GM13976 (cell line): ENCODE measurements around the gene ARF1.

Experiments used
- DNase-seq: peaks from one replicate; pipeline ENCODE4 v3.0.0; 2012; ENCODE audit warnings: low spot score
- CTCF ChIP-seq: IDR thresholded peaks from 2 replicates; pipeline ENCODE4 v1.5.1; 2012; ENCODE audit warnings: borderline replicate concordance, mild to moderate bottlenecking; ENCODE audit not compliant: insufficient read depth; ENCODE audit errors: extremely low read depth, missing control alignments, control extremely low read depth
- in situ Hi-C: fragments of 300-500 bp; cut with MboI; formaldehyde crosslinking; loops from one replicate; pipeline ENCODE4 v1.12.0; 2022; ENCODE audit warnings: low sequenced_read_pairs, mixed read lengths, inconsistent platforms; ENCODE audit not compliant: unreplicated experiment

The ARF1 gene

GRCh38 chr1:228038387-228039005 lies 44.0 kb upstream of the ARF1 start:
- in situ Hi-C loops, result no loop called here
- DNase-seq, result no peak
- no peak for TF ChIP-seq CTCF

- no peak for DNase-seq
- in situ Hi-C loops, result no loop called here
- no peak for TF ChIP-seq CTCF
Measured at GRCh38 chr1:228039006-228039903, 43.3 kb upstream of the ARF1 start.

GRCh38 chr1:228039986-228040385 lies 42.5 kb upstream of the ARF1 start:
- TF ChIP-seq CTCF, result no peak
- DNase-seq, result no peak
- in situ Hi-C loops, result no loop called here

GRCh38 chr1:228041316-228041715 lies 41.2 kb upstream of the ARF1 start:
- no peak for TF ChIP-seq CTCF
- DNase-seq, result no peak
- in situ Hi-C loops, result no loop called here

GRCh38 chr1:228042508-228042907 lies 40.0 kb upstream of the ARF1 start:
- no peak for DNase-seq
- TF ChIP-seq CTCF, result no peak
- in situ Hi-C loops, result no loop called here

DNA sequence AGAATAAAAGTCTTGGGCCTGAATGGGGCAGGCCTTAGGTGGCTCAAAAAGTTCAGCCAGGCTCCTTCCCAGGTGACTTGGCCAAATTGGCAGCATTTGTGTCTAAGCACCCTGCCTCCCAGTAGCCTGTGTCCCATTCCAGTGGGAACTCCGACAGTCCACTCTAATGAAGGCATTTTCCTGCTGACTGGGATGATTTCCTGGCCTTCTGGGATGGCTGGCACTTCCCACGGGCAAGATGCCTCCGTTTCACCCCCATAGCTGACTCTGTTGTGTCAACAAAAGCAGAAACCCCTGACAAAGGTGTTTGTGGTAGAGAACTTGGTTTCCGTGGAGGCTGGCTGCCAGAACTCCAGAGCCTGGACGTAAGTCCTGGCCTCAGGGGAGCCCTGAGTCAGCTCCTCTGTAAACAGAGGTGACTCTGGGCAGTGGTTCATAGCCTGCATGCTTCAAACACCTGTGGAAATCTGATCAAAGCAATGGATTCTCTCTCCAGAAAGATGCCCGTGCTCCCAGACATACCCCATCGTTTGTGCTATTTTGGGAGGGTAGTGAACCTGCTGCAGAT lies 39.1 kb upstream of the ARF1 start:
- TF ChIP-seq CTCF, result no peak
- DNase-seq, result no peak

More for the DNA sequence above, 39.1 kb upstream of the ARF1 start:
- in situ Hi-C loops, result no loop called here
